GM18519 (cell line): Measurements from ENCODE around the gene CDH11.

ENCODE experiments used
- ATAC-seq: cut with Tn5 transposase; IDR thresholded peaks from one replicate; pipeline ENCODE4 v1.9.1; 2021; ENCODE audit warnings: mild to moderate bottlenecking, moderate library complexity; ENCODE audit not compliant: unreplicated experiment, low FRiP score

Gene CDH11

DNA sequence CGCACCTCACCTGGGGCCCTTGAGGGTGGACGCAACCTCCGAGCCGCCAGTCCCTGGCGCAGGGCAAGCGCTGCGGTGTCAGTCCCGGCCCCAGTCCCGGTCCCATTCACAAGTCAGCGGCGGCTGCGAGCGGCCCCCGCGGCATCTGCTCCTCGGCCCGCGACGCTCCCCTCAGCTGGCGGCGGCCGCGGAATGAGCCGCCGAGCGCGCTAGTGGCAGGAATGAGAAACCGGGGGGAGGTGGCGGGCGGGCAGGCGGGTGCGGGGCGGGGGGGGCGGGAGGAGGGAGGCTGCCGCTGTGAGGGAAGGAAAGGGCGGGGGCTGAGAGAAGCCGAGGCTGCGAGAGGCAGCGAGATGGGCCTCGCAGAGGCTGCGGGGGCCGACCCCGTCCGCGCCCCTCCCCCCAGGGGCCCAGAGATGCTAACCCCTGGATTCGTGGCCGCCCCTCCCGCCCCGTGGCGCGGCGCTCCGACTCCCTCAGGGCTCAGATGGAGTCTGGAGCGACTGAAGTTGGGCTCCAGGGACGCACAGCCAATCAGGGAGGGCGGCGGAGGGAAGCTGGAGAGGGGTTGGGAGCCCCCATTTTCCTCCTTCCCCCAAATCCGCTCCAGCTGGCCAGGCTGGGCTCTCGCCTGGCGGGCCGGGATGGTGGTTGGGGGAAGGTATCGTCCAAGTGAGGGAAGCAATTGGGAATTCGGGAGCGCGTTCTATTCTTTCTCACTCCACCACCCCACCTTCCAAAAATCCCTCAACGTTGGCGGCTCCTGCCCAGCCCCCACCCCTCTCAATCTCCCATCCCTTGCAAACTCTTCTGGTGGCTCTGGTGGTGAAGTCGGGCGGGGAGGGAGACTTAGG, at the start of gene CDH11:
Gene CDH11 (minus strand): TSS at position 194 of the 854 bp plus-strand sequence. CDS start 117,194 bp downstream, outside the sequence.
- no peak for ATAC-seq

DNA sequence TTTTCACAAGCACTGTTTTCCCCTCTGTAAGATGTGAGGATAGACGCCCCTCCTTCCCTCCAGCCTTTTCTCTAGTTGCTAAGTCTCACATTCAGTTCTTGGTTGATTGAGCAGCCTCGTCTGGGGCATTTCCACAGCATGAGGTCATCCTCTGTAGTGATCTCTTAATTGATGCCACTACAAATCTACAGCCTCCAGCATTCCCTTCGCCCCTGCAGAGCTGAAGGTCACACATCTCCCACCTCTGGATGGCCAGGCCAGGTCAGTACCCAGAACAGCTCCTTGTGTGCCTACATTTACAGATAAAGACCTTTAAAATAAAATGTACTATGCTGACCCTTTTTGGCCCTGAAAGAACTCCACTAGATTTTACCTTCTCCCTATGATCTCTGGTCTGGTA, 32.5 kb upstream of the CDH11 start:
- ATAC-seq: no peak

GRCh38 chr16:65153365-65154105, 31.7 kb upstream of the CDH11 start:
- ATAC-seq: no peak

- no peak for ATAC-seq
These were observed 26.9 kb upstream of the CDH11 start for GRCh38 chr16:65148804-65149203.

DNA sequence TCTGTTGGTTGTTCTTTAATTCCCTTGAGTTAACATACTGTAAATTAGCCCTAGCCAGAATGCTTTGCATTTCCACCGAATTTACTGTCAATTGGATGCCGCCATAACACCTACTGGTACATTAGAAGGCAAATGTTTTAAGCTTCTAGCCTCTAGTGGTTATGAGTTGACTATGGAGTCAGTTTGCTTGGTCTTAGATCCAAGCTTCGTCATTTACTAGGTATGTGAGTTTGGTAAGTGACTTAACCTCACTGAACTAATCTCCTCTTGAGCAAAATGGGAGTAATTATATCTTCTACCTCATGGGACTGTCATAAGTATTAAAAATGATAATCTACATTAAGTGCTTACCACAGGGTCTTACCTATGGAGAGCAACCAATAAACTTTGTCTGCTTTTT, 20.4 kb upstream of the CDH11 start:
- no peak for ATAC-seq

- ATAC-seq: no peak
These were observed 14.8 kb upstream of the CDH11 start for GRCh38 chr16:65136681-65137080.

- ATAC-seq: no peak
These were observed 5.2 kb upstream of the CDH11 start for GRCh38 chr16:65126845-65127624.

GRCh38 chr16:65125871-65126270, 4.0 kb upstream of the CDH11 start:
- no peak for ATAC-seq

DNA sequence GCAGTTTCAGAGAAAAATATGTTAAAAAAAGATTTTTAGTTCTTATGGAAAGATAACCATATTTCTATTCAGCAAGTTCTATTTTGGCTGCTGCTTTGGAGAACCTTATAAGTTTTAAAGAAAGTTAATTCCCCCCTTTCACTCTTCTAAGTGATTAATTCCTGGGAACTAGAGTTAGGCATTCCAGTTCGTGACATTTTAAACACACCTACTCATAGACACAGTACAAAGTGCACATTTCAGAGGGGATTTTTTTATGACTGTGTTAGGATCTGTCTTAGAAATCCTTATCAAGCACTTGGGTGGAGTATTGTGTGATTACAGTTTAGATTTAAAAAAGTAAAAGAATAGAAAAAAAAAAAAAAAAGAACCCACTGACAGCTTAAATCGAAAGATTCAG, 3.5 kb upstream of the CDH11 start:
- ATAC-seq: no peak

DNA sequence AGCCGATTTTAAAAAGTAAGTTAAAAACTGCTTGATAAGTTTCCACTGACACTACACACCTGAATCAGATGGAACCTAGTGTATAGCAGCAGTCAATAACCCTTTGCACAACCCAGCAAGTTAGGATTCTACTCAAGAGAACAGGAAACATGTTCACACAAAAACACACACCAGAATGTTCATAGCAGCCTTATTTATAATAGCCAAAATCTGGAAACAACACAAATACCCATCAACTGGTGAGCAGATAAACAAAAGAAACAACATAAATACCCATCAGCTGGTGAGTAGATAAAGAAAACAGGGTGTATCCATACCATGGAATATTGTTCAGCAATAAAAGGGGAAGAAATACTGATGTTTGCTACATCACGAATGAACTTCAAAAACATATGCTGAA, 2.7 kb upstream of the CDH11 start:
- ATAC-seq: no peak

- no peak for ATAC-seq
These were observed 2.3 kb upstream of the CDH11 start for GRCh38 chr16:65124212-65124548.

DNA sequence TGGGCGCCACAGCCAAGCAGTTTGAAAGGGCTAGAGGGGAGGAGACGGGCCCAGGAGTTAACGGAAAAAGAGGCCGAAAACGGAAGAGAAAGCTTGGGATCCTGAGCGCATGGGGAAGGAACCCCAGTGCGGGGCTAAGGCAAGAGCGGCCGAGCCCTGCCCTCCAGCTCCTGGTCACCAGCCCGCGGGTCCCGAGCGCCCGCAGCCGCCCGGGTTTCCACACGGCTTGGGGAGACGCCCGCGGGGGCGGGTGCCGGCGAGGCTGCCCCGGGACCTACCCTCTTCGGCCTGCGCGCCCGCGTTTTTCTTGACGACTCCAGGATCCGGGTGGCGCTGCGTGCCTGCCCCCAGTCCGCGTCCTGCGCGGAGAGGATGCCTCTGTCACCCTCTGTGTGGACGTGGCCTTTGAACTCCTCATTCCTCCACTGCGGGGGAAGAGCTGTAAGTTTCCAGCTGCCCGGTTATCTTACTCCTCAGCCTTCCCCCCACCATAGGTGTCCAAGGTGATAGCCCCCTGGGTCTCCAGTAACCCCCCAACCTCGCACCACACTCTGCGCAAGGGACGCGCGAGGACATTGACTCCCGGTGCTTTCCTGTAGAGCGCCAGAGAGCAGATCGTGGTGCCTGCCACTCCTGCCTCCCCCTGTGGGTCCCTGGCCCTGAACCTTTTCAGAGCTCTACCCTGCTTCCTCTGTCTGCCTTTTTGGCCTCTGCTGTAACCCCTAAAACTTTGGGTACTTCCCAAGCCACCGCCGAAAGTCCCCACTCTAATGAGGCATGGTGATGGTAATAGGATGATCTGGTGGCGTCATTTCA, 1.7 kb upstream of the CDH11 start:
- no peak for ATAC-seq

DNA sequence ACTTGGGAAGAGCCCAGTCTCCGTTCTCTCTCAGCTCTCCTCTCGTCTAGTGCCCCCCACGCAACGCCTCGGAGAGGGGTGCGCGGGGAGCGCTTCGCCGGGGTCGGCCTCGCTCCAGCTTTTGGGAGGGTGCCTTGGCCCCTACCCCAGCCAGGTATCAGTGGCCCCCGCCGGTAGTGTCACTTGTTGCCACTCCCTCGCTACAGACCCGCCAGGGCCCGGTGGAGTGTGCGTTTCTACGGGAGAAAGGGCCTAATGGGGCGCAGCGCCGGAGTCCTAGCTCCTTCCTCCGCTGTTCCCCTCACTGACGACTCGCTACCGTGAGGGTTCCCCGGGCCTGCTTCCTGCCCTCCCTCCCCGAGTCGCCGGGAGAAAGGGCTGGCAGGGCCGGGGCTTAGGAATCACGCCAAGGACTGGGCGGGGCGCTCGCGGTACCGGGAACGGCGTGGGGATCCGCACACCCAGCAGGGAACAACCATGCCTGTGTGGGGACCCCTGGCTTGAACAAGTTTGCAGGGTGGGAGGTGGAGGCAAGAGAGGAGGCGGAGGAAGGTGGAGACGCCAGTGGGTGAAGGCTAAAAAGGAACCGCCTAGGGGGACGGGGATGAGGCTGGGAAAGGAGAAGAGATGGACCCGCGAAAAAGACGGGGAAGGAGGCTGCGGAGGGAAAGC, 997 bp upstream of the CDH11 start:
- ATAC-seq: no peak

- no peak for ATAC-seq
These were observed 787 bp downstream of the CDH11 start for GRCh38 chr16:65120831-65121721.

- no peak for ATAC-seq
These were observed 1.4 kb downstream of the CDH11 start for GRCh38 chr16:65120461-65120830.

DNA sequence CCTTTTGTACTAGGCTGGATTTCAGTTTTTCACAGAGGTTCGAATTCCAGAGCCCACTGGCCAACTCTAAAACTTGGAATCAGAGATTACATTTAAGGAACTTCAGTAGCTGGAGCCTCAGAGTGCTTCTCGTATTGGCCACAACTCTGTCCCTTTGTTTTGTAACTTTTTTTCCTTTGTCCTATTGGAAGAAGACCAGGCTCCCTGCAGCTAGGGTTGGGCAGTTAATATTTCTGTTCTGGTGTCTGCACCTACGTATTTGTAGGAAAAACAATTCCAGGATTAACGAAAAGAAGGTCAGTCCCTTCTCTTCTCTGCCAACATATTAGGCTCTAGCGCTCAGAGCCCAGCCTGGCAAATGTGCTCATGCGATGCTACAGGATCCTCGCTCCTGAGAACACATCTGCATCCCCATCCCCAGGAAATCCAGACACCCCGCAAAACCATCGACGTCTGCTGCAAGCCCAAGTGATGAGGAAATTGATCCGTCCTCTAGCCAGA, 1.9 kb downstream of the CDH11 start:
- ATAC-seq: no peak

- ATAC-seq: no peak
These were observed 2.4 kb downstream of the CDH11 start for GRCh38 chr16:65119435-65119834.

- ATAC-seq: no peak
These were observed 3.0 kb downstream of the CDH11 start for GRCh38 chr16:65118871-65119270.
